DOHH2 (cell line): Measurements from ENCODE around the gene RASAL1.

Experiments used
- EZH2phosphoT487 ChIP-seq: fragments of 200-600 bp; sonication (generic); IDR thresholded peaks from 2 replicates; pipeline ENCODE4 v1.6.1; 2017; ENCODE audit warnings: borderline replicate concordance, mild to moderate bottlenecking, antibody characterized with exemption, low read length, moderate library complexity, mixed read lengths
- TF ChIP-seq, protein P1 (sequence below): fragments of 200-600 bp; sonication (generic); IDR thresholded peaks from one replicate; pipeline ENCODE4 v1.5.1; 2014; ENCODE audit warnings: antibody characterized with exemption, mild to moderate bottlenecking, low read depth, low read length; ENCODE audit not compliant: poor library complexity, severe bottlenecking

DNA sequence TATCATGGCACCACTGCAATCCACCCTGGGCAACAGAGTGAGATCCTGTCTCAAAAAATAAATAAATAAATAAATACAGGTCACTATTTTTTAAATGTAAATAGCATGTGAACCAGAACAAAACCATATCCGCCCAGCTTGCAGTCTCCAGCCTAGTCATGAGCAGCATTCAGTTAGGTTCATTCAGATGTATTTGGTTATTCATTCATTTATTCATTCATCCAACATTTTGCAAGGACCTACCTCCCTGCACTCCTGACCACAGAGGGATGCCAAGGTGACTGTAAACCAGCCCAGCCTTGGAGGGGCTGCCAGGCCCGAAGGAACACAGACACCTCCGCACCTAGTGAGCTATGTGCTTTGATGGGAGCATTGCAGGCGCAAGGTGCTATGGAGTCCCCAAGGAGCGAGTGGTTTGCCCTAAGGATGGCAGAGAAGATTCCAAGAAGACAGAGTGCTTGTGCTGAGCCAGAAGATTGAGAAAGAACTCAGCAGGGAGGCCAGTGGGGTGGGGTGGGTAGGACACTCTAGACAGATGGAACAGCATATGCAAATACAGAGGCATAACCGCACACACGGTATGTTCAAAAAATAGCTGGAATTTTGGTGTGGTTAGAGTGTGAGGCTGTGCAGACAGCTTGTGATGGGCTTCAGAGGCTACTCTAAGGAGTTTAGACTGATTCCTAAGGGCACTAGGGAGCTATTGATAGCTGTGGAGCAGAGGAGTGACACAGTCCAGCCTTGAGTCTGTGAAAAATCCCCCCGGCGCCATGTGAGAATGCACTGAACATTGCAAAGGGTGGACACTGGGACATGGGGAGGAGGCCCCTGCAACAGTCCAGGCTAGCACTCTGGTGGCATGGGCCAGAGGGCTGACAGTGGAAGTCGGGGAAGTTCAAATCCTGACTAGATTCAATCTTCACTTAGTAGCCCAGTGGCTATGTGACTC, 67.3 kb downstream of the RASAL1 start:
- TF ChIP-seq, protein P1, sequence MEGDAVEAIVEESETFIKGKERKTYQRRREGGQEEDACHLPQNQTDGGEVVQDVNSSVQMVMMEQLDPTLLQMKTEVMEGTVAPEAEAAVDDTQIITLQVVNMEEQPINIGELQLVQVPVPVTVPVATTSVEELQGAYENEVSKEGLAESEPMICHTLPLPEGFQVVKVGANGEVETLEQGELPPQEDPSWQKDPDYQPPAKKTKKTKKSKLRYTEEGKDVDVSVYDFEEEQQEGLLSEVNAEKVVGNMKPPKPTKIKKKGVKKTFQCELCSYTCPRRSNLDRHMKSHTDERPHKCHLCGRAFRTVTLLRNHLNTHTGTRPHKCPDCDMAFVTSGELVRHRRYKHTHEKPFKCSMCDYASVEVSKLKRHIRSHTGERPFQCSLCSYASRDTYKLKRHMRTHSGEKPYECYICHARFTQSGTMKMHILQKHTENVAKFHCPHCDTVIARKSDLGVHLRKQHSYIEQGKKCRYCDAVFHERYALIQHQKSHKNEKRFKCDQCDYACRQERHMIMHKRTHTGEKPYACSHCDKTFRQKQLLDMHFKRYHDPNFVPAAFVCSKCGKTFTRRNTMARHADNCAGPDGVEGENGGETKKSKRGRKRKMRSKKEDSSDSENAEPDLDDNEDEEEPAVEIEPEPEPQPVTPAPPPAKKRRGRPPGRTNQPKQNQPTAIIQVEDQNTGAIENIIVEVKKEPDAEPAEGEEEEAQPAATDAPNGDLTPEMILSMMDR: no peak
- TF ChIP-seq EZH2phosphoT487: no peak
